CD4-positive, CD25-positive, alpha-beta regulatory T cell (primary cell): ENCODE results near the gene TSR1. TPM values are rescaled to one million over a fixed set of nuclear protein-coding genes. Genes with fewer than 3 reads are reported as not detected.
A peak's percentile ranks its signal among the peaks of the same experiment; 100 is the strongest.

ENCODE experiments used
- ATAC-seq, 2 donors: fragments of 150-1000 bp; cut with Tn5 transposase; one replicate each; pipeline ENCODE4 v1.10.0; 2021; ENCODE audit warnings: low read depth in 2 of 2, moderate number of reproducible peaks in 2 of 2, moderate library complexity in 1 of 2
- DNase-seq, 3 donors: peaks; one replicate each; pipeline versions ENCODE4 v3.0.0 to v3.0.0-alpha.2; 2012 to 2022; ENCODE audit warnings: mixed read lengths in 1 of 3
- H3K27ac ChIP-seq: one replicate; pipeline ENCODE4 v1.7.0; 2013; ENCODE audit warnings: mild to moderate bottlenecking, low read length; ENCODE audit not compliant: insufficient read depth, poor library complexity, severe bottlenecking
- H3K27me3 ChIP-seq: one replicate; pipeline ENCODE4 v1.7.0; 2013; ENCODE audit warnings: low read length; ENCODE audit not compliant: control insufficient read depth, insufficient read depth
- H3K36me3 ChIP-seq: one replicate; pipeline ENCODE4 v1.7.0; 2013; ENCODE audit warnings: mild to moderate bottlenecking, low read length, moderate library complexity; ENCODE audit not compliant: control insufficient read depth, insufficient read depth
- H3K4me1 ChIP-seq: 2 replicates; pipeline ENCODE4 v1.7.0; 2013; ENCODE audit warnings: mild to moderate bottlenecking, low read length; ENCODE audit not compliant: insufficient read depth, control insufficient read depth, poor library complexity, severe bottlenecking
- H3K4me3 ChIP-seq: one replicate; pipeline ENCODE4 v1.7.0; 2013; ENCODE audit warnings: low read depth, mild to moderate bottlenecking, low read length, moderate library complexity
- H3K9me3 ChIP-seq, 2 experiments: 1 replicate in 1 of 2; 2 replicates in 1 of 2; pipeline ENCODE4 v1.7.0; 2013; ENCODE audit warnings: low read length in 2 of 2, mild to moderate bottlenecking in 1 of 2, moderate library complexity in 1 of 2; ENCODE audit not compliant: control insufficient read depth in 2 of 2
- H3K27ac Mint-ChIP-seq, 3 donors: one replicate each; pipeline ENCODE4 v1.8.0; 2020 to 2022; ENCODE audit warnings: mild to moderate bottlenecking in 3 of 3, mixed read lengths in 3 of 3, moderate library complexity in 2 of 3
- H3K27me3 Mint-ChIP-seq: one replicate; pipeline ENCODE4 v1.8.0; 2022; ENCODE audit warnings: mild to moderate bottlenecking, mixed read lengths
- H3K36me3 Mint-ChIP-seq: one replicate; pipeline ENCODE4 v1.8.0; 2020; ENCODE audit warnings: mixed read lengths
- H3K4me1 Mint-ChIP-seq, 4 donors: one replicate each; pipeline ENCODE4 v1.8.0; 2020 to 2022; ENCODE audit warnings: mixed read lengths in 4 of 4, mild to moderate bottlenecking in 1 of 4
- H3K4me3 Mint-ChIP-seq, 4 donors: one replicate each; pipeline ENCODE4 v1.8.0; 2020 to 2022; ENCODE audit warnings: mild to moderate bottlenecking in 4 of 4, mixed read lengths in 4 of 4, moderate library complexity in 3 of 4
- H3K9me3 Mint-ChIP-seq, 7 donors: one replicate each; pipeline ENCODE4 v1.8.0; 2020 to 2022; ENCODE audit warnings: mixed read lengths in 7 of 7, mild to moderate bottlenecking in 3 of 7, moderate library complexity in 2 of 7
- polyA plus RNA-seq, 4 donors: library from polyadenylated mRNA; unstranded; fragments of 300-500 nt; fragmentation: Illumina TruSeq; gene quantifications; one replicate each; pipeline ENCODE4 v1.2.3, GENCODE V29; 2021
- total RNA-seq: library from RNA; stranded (reverse); gene quantifications from one replicate; pipeline ENCODE4 v1.2.3, GENCODE V29; 2022

TSR1 gene
- total and polyA plus RNA-seq, 5 donors from 2014 or later: 11.4 to 25.1 (median 15.8) TPM

DNA sequence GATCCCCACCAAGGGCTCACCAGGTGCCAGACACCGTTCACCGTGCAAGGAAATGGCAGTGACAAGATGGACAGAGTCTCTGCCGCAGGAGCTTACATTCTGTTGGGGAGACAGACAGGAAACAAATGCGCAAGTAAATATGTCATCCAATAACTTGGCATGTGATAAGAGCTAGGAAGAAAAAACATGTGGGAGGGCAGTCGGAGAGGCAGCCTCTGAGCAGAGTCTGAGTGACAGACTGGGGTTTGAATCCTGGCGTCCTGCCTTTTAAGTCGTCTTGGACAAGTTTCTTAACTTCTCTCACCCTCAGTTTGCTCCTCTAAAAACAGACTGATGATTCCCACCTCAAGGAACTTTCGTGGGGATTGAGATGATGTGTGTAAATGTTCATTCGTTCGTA lies 8.3 kb upstream of the TSR1 start:
- H3K4me1 Mint-ChIP-seq: peaks cover 0 to 13% (median 3%) of the 10 kb centered on the region in 4 donors
- H3K27me3 ChIP-seq: no peaks in the 10 kb centered on the region
- H3K4me1 ChIP-seq: no peaks in the 10 kb centered on the region
- peaks cover 17% of the 10 kb centered on the region for H3K36me3 ChIP-seq
- H3K4me3 ChIP-seq: no peak overlapping the region
- peak overlapping the region in 1 of 4 donors; percentile 52 for H3K4me3 Mint-ChIP-seq
- no peaks in the 10 kb centered on the region for H3K9me3 Mint-ChIP-seq
- H3K27ac ChIP-seq: no peak overlapping the region
- ATAC-seq: no peak
- H3K27ac Mint-ChIP-seq: no peak overlapping the region
- no peak for DNase-seq
- no peaks in the 10 kb centered on the region for H3K9me3 ChIP-seq
- H3K36me3 Mint-ChIP-seq: peaks cover 4% of the 10 kb centered on the region
- H3K27me3 Mint-ChIP-seq: no peaks in the 10 kb centered on the region

DNA sequence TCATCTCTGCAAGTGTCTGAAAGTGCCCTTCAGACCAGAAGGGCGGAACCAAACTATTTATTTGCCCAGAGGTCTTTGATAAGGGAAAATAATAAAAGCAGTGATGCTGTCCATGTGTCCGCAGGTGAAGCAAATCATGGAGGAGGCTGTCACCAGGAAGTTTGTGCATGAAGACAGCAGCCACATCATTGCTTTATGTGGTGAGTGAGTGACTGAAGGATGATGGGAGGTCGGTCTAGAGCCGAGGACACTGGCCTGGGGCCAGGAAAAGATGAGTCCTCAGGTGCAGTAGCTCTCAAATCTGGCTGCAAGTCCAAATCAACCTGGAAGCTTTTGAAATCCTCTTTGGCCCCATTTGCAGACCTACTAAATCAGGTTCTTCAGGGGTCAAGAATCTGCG lies 7.2 kb upstream of the TSR1 start:
- no peak overlapping the region for H3K27ac ChIP-seq
- no peak for DNase-seq
- Mint-ChIP-seq H3K36me3 (peaks cover 4% of the 10 kb centered on the region), H3K27me3 (no peaks in the 10 kb centered on the region), H3K4me1 (peaks cover 3 to 19% (median 4%) of the 10 kb centered on the region in 4 donors), H3K9me3 (no peaks in the 10 kb centered on the region), H3K27ac (no peak overlapping the region), H3K4me3 (no peak overlapping the region)
- H3K9me3 ChIP-seq: no peaks in the 10 kb centered on the region
- no peak for ATAC-seq
- H3K27me3 ChIP-seq: no peaks in the 10 kb centered on the region
- H3K4me3 ChIP-seq: no peak overlapping the region
- H3K4me1 ChIP-seq: no peaks in the 10 kb centered on the region
- peaks cover 15% of the 10 kb centered on the region for H3K36me3 ChIP-seq

DNA sequence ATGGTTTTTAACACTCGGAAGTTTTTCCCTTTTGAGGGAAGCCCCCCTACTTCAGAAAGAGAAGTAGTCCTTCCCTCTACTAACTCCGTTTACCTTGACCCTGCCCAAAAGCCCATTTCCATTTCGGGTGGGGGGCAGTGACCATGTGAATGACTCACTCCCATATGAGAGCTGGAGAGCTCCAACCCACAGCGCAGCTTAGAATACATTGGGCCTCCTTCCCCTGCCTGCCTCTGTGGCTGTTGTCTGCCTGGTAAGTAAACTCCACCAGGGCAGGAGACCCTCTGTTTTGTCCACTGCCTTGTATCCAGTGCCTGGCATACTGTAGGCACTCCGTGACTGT lies 2.0 kb upstream of the TSR1 start:
- ATAC-seq: no peak
- H3K4me3 Mint-ChIP-seq: peak overlapping the region; percentile 84 to 97 (median 88)
- no peaks in the 10 kb centered on the region for H3K9me3 Mint-ChIP-seq
- Histone ChIP-seq H3K27ac (peak overlapping the region; percentile 79), H3K9me3 (no peaks in the 10 kb centered on the region), H3K36me3 (peaks cover 25% of the 10 kb centered on the region), H3K27me3 (no peaks in the 10 kb centered on the region), H3K4me3 (peak overlapping the region; percentile 58), H3K4me1 (peaks cover 19% of the 10 kb centered on the region)
- peaks cover 11 to 44% (median 18%) of the 10 kb centered on the region in 4 donors for H3K4me1 Mint-ChIP-seq
- H3K27ac Mint-ChIP-seq: peak overlapping the region; percentile 74 to 95 (median 92)
- H3K27me3 Mint-ChIP-seq: no peaks in the 10 kb centered on the region
- no peak for DNase-seq
- peaks cover 11% of the 10 kb centered on the region for H3K36me3 Mint-ChIP-seq

DNA sequence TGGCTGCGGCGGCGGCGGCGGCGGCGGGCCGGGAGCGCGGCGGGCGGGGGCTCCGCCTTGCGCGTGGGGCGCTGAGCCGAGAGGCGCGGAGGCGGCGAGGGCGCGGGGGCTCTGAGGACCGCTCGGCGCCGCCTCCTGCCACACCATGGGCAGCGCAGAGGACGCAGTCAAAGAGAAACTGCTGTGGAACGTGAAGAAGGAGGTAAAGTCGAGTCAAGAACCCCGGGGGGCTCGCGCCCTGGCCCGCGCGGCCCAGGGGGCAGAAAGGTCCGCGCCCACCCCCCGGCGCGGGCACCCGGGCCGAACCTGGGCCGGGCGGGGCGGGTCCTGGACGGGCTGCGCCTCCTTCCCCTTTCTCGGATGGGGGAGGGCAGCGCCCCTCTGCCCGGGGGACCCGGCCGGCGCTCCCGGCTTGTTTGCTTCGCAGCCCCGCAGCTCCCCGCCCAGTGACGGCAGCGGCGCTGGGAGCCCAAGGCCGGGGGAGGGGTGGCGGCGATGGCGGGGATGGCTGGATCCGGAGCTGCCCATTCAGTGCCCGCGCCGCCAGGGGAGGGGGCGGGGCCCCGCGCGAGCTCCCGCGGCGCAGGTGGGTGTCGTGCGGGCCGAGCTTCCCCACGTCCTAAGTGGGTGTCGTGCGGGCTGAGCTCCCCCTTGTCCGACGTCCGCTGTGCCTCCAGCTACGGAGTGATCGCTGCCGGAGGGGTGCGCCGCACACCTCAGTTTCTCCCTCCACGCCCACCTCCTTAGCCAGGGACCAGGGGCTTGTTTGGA lies 1.5 kb upstream of the TSR1 start:
- Histone ChIP-seq H3K27me3 (no peaks in the 10 kb centered on the region), H3K27ac (peak overlapping the region; percentile 79), H3K36me3 (peaks cover 30% of the 10 kb centered on the region), H3K4me1 (peaks cover 19% of the 10 kb centered on the region), H3K9me3 (no peaks in the 10 kb centered on the region), H3K4me3 (peak overlapping the region; percentile 58)
- H3K9me3 Mint-ChIP-seq: no peaks in the 10 kb centered on the region
- peak; percentile 9 to 18 for ATAC-seq
- H3K27me3 Mint-ChIP-seq: no peaks in the 10 kb centered on the region
- peak overlapping the region in 2 of 3 donors; percentile 92 to 95 for H3K27ac Mint-ChIP-seq
- H3K4me3 Mint-ChIP-seq: peak overlapping the region; percentile 84 to 99 (median 92)
- peaks cover 11% of the 10 kb centered on the region for H3K36me3 Mint-ChIP-seq
- DNase-seq: peak; percentile 45 to 63 (median 51)
- peaks cover 11 to 41% (median 18%) of the 10 kb centered on the region in 4 donors for H3K4me1 Mint-ChIP-seq

DNA sequence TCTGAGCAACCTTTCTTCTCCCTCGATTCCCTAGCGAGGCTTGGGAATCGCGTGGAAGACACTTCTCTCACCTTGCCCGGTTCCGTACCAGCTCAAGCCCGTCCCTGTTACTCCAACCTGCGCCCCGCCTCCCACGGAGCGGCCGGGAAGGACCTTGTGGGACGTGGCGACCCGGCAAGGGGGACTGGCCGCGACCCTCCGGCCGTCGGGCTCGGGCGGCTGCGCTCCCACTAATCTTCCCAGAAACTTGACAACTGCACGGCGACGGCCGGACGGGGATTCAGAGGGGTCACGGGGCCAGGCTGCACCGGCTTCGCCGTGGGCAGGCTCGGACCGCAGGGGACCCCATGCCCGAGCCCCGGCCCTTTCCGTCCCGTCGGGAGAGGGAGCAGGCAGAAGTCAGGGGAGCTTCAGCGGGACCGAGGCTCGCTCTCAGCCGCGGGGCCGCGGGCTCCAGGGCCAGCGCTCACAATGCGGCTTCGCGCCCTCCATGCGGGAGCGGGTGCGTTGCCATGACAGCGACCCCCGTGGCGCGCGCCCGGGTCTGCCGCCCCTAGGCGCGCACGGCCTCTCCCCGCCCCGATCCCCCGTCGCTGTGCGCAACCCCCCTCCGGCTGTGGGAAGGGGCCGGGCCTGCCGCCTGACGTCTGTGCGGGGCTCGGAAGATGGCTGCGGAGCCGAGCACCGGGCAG lies 741 bp upstream of the TSR1 start, which contains the start of gene SGSM2:
Gene SGSM2, plus strand, starts transcription at position 650 of the 692 bp plus-strand sequence. CDS start 188 bp downstream, outside the sequence.
- H3K4me3 ChIP-seq: peak within 1 kb of the TSS; percentile 93
- ATAC-seq (peak; percentile 56 to 59), DNase-seq (peak; percentile 69 to 75 (median 71))
- Mint-ChIP-seq H3K27ac (peak within 1 kb of the TSS; percentile 95 to 97 (median 97)), H3K4me3 (peak within 1 kb of the TSS; percentile 84 to 99 (median 98)), H3K9me3 (no peaks in the 10 kb centered on the region), H3K36me3 (peaks cover 11% of the 10 kb centered on the region), H3K4me1 (peaks cover 11 to 36% (median 18%) of the 10 kb centered on the region in 4 donors), H3K27me3 (no peaks in the 10 kb centered on the region)
- peaks cover 19% of the 10 kb centered on the region for H3K4me1 ChIP-seq
- peaks cover 36% of the 10 kb centered on the region for H3K36me3 ChIP-seq
- H3K27me3 ChIP-seq: no peaks in the 10 kb centered on the region
- no peaks in the 10 kb centered on the region for H3K9me3 ChIP-seq
- peak within 1 kb of the TSS; percentile 79 for H3K27ac ChIP-seq

DNA sequence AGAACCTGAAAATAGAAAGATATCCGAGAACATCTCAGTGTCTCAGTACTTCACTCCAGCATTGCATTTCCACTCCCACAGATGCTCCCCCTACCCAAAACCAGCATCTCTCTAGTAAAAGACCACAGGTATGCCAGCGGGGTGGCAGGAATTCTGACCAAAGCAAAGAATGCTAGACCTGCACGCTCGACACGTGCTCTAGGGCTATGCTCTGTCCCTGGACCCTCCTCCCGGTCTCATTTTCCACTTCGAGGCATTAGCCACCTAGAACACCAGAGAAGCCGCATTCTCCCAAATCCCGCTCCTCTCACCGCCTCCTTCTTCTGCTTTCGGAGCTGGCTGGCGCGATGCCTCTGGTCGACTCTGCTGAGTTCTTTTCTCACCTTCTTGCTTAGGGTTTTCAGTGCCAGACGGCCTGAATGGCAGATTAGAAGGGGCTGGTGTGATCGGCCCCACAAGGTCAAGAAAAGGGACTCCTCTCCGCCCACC lies 487 bp downstream of the TSR1 start:
- DNase-seq: no peak
- no peaks in the 10 kb centered on the region for H3K9me3 ChIP-seq
- H3K4me1 Mint-ChIP-seq: peaks cover 9 to 36% (median 18%) of the 10 kb centered on the region in 4 donors
- H3K27ac Mint-ChIP-seq: peak overlapping the region; percentile 95 to 97 (median 97)
- H3K4me1 ChIP-seq: peaks cover 19% of the 10 kb centered on the region
- ATAC-seq: no peak
- H3K27me3 ChIP-seq: no peaks in the 10 kb centered on the region
- no peaks in the 10 kb centered on the region for H3K27me3 Mint-ChIP-seq
- H3K36me3 Mint-ChIP-seq: peaks cover 8% of the 10 kb centered on the region
- peak overlapping the region; percentile 93 for H3K4me3 ChIP-seq
- peaks cover 43% of the 10 kb centered on the region for H3K36me3 ChIP-seq
- no peaks in the 10 kb centered on the region for H3K9me3 Mint-ChIP-seq
- peak overlapping the region; percentile 79 for H3K27ac ChIP-seq
- peak overlapping the region in 3 of 4 donors; percentile 98 to 99 (median 99) for H3K4me3 Mint-ChIP-seq

DNA sequence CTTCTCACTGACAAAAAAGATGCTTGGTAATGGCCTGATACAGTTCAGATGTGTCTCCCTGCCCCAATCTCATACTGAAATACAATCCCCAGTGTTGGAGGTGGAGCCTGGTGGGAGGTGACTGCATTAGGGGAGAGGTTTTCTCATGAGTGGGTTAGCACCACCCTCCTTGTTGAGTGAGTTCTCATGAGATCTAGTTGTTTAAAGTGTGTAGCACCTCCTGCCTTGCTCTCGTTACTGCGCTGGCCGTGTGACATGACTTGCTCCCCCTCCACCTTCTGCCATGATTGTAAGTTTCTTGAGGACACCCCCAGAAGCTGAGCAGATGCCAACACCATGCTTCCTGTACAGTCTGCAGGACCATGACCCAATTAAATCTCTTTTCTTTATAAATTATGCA lies 5.0 kb downstream of the TSR1 start:
- Mint-ChIP-seq H3K27me3 (no peaks in the 10 kb centered on the region), H3K4me3 (no peak overlapping the region), H3K9me3 (no peaks in the 10 kb centered on the region), H3K36me3 (peaks cover 22% of the 10 kb centered on the region), H3K4me1 (peaks cover 15 to 22% (median 16%) of the 10 kb centered on the region in 4 donors), H3K27ac (no peak overlapping the region)
- Histone ChIP-seq H3K9me3 (no peaks in the 10 kb centered on the region), H3K36me3 (peaks cover 78% of the 10 kb centered on the region), H3K27me3 (no peaks in the 10 kb centered on the region), H3K27ac (no peak overlapping the region), H3K4me3 (no peak overlapping the region), H3K4me1 (peaks cover 11% of the 10 kb centered on the region)
- DNase-seq: no peak
- ATAC-seq: no peak
